ENCODE results near the gene PSENEN.
A peak's percentile ranks its signal among the peaks of the same experiment; 100 is the strongest.

PSENEN gene

DNA sequence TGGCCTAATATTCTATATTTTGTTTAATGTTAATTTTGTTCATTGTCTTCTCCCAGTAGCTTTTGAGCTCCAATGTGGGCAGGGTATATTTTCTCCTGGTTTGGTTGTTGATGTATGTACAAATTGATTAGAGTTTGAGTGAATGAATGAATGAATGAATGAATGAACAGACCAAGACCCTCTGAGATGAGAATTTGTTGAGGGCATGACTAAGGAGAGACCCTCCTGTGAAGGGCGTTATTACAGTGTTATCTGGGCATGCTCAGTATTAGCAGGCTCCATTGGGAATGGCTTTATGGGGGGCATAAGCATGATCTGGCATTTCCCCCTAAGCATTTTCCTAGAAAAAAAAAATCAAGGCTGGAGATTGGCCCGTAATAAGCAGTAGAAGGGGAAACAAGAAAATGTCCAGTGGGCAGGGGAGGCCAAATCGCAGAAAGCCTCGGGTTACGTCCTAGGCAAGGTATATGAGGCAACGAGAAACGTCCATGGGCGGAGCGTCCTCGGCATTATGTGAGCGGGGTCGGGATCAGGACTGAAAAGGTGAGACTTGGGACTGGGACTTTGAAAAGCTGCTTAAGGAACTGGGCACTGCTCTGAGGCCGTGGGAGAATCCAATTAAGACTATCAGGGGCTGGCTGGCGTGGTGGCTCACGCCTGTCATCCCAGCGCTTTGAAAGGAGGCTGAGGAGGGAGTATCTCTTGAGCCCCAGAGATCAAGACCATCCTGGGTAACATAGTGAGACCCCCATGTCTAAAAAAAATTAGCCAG is 29.0 kb downstream of the PSENEN start:
- no peak for DNase-seq

DNA sequence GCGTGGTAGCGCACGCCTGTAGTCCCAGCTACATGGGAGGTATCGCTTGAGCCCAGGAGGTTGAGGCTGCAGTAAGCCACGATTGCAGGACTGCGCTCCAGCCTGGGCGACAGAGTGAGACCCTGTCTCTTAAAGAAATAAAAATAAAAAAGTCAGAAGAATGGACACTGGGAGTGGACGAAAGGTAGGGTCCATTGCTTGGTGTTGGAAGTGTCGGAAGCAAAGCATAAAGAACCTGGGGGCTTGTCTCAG is 29.5 kb downstream of the PSENEN start:
- no peak for DNase-seq

DNA sequence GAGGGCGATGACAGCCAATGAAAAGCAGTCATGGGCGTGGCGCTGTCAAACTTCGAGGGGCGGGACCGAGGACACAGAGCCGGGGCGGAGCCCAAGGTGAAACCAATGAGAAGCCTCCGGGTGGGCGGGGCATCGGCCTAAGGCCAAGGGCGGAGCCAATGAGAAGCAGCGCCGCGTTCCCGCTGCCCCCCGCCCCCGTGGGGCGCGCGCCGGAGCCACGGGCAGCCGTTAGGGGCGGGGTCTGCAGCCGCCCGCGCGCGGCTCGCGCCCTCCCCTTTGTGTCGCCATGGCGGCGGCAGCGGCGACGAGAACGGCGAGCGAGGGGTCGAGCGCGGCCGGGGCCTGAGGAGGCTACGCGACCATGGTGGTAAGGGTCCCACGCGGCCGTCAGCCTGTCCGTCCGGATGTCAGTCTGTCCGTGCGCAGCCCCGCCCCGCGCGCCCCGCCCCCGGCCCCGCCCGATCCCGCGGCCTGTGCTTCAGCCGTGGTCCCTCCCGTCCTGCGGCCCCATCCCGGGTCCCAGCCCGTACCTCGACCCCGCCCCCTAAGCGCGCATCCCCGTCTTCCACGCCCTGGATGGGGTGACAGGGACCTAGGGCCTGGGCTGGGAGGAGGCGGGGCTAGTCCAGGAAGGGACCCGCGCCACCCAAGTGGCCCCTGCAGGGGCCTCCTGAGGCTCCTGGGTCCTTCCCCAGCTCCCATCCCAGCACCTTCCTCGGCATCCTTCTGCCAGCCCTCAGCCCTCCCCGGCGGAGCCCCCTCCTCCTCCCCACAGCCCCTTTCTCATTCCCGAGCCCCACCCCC is 30.0 kb downstream of the PSENEN start, which contains the start of gene ARHGAP33:
ARHGAP33 (plus strand) TSS at position 267 of the 804 bp plus-strand sequence; CDS start at position 362, 95 bp downstream.
- DNase-seq, result peak; percentile 91 to 99 (median 96)

DNA sequence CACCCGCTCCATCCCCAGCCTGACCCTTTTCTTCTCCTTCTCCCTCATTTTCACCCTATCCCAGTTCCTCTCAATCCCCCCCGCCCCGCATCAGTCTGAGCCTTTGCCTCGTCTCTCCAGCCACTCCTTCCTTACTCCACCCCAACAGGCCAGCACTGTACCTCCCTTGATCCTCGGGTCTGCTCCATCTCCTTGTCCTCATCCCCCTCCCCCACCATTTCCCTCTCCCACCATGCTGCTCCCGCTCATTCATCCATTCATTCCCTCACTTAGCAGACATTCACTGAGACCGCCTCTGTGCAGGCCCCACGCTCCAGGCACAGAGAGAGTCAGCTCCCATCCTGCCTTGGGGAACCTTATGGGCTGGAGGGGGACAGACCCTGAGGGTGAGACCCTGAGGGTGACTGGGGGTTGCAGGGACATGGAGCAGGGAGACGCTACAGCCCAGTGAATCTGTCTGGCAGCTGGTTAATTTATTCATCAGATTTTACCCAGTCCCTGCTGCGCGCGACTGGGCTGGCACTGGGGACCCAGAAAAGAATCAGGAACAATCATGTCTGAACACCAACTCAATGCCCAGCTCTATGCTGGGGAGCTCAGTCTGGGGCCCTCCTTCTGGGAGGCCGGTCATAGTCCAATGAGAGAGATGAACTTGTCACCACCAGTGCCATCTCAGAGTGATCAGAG is 30.8 kb downstream of the PSENEN start:
- no peak for DNase-seq

DNA sequence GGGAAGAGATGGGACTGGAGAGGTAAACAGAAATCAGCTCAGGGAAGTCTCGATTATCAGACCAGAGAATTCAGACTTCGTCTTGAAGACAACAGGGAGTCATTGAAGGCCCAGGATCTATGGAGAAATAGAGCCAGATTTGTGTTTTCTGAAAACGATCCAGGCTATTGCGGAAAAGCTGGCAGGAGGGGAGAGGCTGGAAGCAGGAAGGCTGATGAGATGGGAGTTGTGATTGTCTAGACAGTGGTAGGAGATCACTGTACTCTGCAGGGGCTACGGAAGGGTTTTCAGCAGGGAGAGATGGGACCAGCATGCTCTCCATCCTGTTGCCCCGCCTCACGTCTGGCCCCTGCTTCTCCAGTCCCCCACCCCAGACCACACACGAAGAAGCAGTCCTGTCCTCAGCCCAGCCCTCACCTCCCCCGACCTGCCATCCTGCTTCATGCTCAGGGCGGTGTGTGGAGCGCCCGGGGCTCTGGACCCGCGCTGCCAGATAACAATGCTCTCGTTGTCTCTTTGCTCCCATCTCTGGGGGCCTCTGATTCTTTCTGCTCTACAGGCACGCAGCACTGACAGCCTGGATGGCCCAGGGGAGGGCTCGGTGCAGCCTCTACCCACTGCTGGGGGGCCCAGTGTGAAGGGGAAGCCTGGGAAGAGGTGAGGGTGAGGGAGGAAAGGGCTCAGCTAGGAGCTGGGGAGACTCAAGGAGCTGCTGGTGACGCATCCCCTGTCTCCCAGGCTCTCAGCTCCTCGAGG is 31.8 kb downstream of the PSENEN start:
- DNase-seq, result no peak

DNA sequence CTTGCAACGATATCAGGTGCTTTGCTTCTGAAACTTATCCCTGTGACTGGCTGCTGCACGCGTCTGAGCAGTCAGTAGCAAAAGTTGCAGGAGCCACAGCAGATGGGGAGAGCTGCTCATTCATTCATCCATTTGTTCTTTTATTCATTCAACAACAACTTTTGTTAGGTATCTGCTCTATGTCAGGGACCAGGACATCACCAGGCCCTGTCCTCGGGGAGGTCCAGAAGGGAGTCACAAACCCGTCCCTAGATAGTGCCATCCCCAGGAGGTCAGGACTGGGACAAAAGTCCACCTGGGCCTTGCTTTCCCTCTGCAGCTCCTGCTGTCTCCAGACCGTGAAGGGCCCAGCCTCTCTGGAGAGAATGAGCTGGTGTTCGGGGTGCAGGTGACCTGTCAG is 32.5 kb downstream of the PSENEN start:
- DNase-seq, result no peak

DNA sequence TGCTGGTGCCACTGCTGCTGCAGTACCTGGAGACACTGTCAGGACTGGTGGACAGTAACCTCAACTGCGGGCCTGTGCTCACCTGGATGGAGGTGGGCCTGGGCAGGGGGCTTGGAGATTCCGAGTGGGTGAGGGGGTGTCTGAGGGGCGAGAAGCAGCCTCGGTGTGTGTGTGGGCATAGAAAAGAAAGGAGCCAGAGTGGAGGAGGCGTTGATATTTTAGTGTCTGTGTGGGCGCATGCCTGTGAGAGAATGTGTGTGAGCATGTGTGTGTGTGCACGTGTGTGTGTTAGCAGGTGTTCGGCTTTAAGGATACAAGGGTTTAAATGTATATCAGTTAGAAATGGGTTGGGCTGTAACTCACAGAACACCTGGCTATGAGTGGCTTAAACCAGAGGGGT is 33.6 kb downstream of the PSENEN start:
- DNase-seq, result no peak

DNA sequence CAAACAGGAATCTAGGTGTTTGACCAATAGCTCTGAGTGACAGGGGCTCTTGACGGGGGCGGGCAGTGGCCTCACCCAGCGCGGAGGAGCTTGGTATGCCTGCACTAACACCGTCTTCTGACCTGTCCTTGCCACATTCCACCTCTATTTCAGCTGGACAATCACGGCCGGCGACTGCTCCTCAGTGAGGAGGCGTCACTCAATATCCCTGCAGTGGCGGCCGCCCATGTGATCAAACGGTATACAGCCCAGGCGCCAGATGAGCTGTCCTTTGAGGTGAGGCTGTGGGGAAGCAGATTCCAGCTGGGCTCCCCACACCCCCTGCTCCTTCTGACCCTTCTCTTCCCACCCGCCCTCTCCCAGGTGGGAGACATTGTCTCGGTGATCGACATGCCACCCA is 34.6 kb downstream of the PSENEN start:
- DNase-seq, result no peak

DNA sequence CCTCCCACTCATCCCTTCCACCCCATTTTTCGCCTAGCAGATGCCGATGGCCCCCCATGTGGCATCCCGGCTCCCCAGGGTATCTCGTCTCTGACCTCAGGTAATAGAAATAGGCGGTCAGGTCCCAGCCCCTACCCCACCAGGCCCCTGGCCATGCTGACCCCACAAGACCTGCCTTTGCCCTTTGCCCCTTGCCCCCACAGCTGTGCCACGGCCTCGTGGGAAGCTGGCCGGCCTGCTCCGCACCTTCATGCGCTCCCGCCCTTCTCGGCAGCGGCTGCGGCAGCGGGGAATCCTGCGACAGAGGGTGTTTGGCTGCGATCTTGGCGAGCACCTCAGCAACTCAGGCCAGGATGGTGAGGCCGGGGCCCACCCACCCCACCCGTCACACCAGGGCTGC is 35.3 kb downstream of the PSENEN start:
- DNase-seq, result no peak

DNA sequence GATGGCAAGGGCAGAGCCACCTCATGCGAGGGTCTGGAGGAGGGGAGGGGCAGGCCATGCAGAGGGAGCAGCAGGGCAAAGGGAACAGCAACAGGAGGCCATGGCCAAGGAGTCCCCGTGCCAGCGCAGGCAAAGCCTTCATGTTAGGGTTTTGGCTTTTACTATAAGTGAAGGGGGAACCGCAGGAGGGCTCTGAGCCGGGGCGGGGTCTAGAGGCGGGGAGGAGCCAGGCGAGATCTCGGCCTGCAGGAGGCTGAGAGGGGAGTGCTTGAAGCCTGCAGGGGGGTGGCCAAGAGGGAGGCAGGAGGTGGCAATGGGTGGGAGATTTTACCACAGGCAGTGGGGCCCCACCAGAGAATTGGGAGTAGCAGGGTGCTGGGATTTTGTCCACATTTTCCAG is 36.2 kb downstream of the PSENEN start:
- DNase-seq, result no peak

DNA sequence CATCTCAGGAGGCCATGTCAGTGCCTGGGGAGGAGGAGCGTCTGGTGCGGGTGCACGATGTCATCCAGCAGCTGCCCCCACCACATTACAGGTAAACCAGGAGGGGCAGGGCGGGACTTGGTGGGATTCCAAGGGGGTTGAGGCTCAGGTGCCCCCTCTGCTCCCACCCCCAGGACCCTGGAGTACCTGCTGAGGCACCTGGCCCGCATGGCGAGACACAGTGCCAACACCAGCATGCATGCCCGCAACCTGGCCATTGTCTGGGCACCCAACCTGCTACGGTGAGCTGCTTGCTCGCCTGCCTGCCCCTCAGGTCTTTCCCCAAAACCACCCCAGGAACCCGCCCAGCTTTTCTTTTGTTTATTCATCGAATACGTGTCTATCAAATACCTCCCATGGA is 37.1 kb downstream of the PSENEN start:
- no peak for DNase-seq

DNA sequence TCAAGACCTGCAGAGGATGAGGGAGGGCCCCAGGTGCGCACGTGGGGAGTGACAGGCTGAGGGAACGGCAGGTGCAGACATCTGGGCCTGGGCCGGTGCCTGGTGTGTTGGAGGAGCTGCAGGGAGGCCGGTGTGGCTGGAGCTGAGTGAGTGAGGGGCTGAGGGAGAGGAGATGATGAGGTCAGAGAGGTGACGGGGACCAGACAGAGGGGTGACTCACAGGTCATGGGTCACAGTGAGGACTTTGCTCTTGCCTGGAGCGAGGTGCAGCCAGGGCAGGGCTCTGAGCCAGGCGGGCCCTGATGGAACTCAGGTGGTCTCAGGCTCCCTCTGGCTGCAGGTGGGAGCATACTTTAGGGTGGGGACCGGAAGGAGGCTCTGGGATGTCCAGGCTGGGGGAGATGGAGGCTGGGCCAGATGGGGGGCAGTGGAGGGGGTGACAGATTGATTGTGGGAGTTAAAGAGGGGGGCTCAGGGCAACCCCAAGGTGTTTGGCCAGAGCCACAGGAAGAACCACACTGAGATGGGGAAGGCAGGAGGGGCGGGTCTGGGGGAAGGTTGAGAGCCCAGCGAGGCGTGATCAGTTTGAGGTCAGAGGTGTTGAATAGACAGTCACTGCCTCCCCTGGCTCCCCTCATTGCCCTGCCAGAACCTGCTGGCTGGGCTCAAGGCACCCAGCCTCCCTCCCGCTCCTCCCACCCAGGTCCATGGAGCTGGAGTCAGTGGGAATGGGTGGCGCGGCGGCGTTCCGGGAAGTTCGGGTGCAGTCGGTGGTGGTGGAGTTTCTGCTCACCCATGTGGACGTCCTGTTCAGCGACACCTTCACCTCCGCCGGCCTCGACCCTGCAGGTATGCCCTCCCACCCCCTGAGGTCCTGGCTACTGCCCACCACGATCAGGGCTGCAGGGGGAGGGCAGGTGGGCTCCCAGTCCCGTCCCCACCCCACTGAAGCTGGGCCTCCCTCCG is 38.3 kb downstream of the PSENEN start:
- no peak for DNase-seq

DNA sequence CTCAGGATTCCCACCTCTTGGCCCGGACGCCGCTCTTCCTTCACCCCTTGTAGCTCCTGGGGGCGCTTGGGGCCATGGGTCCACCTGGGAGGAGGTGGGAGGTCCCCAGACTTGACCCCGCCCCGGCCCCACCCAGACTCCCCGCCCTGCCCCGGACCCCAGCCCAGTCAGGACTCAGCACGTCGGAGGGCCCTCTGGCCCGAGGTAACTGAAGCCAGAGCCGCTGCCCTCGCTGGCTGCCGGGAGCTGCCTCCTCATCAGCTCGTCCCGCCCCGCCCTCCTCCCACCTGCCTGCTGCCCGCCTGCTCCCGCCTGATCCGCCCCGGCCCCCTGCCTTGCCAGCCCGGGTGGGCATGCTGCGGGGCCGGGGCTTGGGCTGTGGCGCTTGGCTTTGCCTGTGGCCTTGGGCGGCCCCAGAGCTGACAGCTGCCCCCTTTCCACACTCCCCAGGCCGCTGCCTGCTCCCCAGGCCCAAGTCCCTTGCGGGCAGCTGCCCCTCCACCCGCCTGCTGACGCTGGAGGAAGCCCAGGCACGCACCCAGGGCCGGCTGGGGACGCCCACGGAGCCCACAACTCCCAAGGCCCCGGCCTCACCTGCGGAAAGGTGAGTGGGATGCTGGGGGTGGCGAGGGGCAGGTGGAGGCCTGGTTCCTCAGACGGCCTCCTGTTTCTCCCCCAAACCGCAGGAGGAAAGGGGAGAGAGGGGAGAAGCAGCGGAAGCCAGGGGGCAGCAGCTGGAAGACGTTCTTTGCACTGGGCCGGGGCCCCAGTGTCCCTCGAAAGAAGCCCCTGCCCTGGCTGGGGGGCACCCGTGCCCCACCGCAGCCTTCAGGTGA is 39.3 kb downstream of the PSENEN start:
- no peak for DNase-seq

DNA sequence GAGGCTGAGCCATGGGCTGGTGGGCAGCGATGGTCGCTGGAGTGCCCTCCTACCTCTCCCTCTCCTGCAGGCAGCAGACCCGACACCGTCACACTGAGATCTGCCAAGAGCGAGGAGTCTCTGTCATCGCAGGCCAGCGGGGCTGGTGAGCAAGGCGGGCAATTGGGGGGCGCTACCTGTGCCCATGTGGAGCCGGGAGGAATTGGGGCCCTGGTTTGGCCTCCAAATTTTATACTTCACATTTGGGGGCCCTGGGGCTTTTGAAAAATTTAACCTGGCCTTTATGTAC is 39.8 kb downstream of the PSENEN start:
- no peak for DNase-seq

DNA sequence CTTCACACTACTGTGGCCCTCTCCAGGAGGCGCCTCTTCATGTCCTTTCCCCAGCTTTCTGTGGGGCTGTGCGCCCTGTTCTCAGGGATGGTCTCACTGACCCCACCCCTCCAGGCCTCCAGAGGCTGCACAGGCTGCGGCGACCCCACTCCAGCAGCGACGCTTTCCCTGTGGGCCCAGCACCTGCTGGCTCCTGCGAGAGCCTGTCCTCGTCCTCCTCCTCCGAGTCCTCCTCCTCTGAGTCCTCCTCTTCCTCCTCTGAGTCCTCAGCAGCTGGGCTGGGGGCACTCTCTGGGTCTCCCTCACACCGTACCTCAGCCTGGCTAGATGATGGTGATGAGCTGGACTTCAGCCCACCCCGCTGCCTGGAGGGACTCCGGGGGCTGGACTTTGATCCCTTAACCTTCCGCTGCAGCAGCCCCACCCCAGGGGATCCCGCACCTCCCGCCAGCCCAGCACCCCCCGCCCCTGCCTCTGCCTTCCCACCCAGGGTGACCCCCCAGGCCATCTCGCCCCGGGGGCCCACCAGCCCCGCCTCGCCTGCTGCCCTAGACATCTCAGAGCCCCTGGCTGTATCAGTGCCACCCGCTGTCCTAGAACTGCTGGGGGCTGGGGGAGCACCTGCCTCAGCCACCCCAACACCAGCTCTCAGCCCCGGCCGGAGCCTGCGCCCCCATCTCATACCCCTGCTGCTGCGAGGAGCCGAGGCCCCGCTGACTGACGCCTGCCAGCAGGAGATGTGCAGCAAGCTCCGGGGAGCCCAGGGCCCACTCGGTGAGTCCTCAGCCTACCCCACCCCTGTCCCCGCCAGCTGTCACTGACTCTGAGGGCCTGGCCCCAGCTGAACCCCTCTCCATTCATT is 41.1 kb downstream of the PSENEN start:
- DNase-seq, result no peak

DNA sequence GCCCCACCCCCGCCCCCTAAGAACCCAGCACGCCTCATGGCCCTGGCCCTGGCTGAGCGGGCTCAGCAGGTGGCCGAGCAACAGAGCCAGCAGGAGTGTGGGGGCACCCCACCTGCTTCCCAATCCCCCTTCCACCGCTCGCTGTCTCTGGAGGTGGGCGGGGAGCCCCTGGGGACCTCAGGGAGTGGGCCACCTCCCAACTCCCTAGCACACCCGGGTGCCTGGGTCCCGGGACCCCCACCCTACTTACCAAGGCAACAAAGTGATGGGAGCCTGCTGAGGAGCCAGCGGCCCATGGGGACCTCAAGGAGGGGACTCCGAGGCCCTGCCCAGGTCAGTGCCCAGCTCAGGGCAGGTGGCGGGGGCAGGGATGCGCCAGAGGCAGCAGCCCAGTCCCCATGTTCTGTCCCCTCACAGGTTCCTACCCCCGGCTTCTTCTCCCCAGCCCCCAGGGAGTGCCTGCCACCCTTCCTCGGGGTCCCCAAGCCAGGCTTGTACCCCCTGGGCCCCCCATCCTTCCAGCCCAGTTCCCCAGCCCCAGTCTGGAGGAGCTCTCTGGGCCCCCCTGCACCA is 41.9 kb downstream of the PSENEN start:
- DNase-seq, result no peak

DNA sequence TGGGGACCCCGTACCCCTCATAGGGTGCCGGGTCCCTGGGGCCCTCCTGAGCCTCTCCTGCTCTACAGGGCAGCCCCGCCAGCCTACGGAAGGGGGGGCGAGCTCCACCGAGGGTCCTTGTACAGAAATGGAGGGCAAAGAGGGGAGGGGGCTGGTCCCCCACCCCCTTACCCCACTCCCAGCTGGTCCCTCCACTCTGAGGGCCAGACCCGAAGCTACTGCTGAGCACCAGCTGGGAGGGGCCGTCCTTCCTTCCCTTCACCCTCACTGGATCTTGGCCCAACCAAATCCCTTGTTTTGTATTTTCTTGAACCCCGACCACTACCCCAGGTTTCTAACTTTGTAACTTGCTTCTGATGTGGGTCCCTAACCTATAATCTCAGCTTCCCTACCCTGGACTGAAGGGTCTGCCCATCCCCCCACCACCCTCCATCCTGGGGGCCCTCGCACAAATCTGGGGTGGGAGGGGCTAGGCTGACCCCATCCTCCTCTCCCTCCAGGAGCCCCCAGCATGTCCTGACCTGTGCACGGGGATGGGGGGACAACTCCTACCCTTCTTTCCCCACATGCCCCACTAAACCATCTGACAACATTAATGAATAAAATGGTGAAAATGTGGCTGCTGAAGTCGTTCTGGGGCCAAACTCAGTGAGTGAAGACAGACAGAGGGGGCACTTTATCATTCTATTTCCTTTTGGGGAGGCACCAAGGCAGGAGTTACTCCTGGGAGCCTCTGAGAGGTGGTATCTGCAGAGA is 42.9 kb downstream of the PSENEN start:
- no peak for DNase-seq

DNA sequence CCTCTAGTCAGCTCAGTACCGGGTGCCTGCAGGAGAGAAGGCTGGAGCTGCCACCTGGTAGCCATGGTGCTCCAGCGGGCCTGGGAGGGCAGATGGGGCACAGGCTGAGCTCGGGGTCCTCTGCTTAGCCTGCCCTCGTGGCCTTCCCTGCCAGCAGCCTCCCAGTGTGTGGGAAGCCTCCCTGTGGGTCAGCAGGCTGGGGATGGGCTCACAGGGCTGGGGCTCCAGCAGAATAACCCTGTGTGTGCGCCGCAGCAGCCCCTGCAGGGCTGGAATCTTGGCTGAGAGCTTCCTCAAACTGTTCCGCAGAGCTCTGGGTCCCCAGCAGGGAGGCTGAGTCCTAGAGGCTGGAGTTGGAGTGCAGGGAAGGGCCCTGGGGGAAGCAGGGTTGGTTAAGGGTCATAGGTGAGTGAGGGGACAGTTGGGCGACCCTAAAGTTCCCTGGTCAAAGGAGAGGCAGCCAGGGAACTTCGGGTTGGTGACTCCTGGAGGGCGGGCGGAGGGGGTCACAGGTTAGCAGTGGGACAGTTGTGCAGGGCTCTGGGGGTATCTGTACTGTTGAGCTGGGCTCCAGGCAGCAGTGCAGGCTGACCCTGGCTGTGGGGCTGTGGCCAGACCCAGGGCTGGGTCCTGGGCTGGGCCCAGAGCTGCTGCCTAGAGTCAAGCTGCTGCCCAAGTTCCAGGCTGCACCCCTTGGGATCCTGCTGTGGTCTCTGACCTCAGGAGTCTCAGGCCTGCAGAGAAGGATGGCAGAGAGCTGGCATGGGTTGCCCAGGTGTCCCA is 43.9 kb downstream of the PSENEN start:
- DNase-seq, result no peak

Measured in activated naive CD4-positive, alpha-beta T cell (primary cell).